ENCODE measurements around the gene ITGB1. TPM values are rescaled to one million over a fixed set of nuclear protein-coding genes. Genes with fewer than 3 reads are reported as not detected.
"Not testable (repeated sequence)": the region's sequence is repeated elsewhere in the genome, so short reads cannot be mapped to it uniquely, and the experiment has no call there.

The ITGB1 gene
- total RNA-seq, 6 donors from 2014 or later: 94.3 to 492 (median 340) TPM

- H3K36me3 ChIP-seq, H3K4me3 ChIP-seq, H3K27me3 ChIP-seq, H3K4me1 ChIP-seq, H3K9me3 ChIP-seq: not testable (repeated sequence)
- peak; percentile 61 to 89 for ATAC-seq (ENCODE audit: low FRiP score in 2 of 2)
- peak; percentile 18 to 23 for TF ChIP-seq POLR2AphosphoS5 (IDR thresholded peaks at IDR 0.05)
- TF ChIP-seq EP300 (IDR thresholded peaks at IDR 0.05): peak in 1 of 4 donors; percentile 74
- peak in 1 of 2 donors; percentile 84 for DNase-seq
- peak overlapping the region; percentile 17 to 66 (median 50) for H3K27ac ChIP-seq
- 76 to 86% methylated on average over 9 of the region's 9 CpGs for WGBS, 2 donors
These were observed 40.1 kb upstream of the ITGB1 start for GRCh38 chr10:32998060-32998581.

DNA sequence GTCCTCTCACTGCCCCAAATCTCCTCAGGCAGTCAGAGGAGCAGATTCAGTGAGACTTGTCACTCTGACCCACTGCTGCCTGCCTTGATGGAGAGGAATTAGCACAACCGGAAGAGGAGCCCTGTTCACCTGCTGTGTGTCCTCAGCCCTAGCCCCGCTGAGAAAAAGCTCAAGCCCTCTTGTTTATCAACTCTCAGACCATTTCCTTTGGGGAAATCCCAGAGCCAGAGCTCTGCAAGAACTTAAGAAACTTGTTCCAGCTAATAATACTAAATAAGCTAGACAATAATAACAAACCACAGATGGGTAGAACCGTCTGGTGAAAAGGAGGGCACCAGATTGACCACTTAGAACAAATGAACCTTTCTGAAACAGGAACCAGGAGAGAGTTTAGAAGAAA is 37.7 kb upstream of the ITGB1 start:
- no peak for TF ChIP-seq EP300 (IDR thresholded peaks at IDR 0.05)
- TF ChIP-seq POLR2A (IDR thresholded peaks at IDR 0.05): no peak
- TF ChIP-seq, protein P1, sequence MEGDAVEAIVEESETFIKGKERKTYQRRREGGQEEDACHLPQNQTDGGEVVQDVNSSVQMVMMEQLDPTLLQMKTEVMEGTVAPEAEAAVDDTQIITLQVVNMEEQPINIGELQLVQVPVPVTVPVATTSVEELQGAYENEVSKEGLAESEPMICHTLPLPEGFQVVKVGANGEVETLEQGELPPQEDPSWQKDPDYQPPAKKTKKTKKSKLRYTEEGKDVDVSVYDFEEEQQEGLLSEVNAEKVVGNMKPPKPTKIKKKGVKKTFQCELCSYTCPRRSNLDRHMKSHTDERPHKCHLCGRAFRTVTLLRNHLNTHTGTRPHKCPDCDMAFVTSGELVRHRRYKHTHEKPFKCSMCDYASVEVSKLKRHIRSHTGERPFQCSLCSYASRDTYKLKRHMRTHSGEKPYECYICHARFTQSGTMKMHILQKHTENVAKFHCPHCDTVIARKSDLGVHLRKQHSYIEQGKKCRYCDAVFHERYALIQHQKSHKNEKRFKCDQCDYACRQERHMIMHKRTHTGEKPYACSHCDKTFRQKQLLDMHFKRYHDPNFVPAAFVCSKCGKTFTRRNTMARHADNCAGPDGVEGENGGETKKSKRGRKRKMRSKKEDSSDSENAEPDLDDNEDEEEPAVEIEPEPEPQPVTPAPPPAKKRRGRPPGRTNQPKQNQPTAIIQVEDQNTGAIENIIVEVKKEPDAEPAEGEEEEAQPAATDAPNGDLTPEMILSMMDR (IDR thresholded peaks at IDR 0.05): no peak
- no peak for TF ChIP-seq POLR2AphosphoS5 (IDR thresholded peaks at IDR 0.05)

DNA sequence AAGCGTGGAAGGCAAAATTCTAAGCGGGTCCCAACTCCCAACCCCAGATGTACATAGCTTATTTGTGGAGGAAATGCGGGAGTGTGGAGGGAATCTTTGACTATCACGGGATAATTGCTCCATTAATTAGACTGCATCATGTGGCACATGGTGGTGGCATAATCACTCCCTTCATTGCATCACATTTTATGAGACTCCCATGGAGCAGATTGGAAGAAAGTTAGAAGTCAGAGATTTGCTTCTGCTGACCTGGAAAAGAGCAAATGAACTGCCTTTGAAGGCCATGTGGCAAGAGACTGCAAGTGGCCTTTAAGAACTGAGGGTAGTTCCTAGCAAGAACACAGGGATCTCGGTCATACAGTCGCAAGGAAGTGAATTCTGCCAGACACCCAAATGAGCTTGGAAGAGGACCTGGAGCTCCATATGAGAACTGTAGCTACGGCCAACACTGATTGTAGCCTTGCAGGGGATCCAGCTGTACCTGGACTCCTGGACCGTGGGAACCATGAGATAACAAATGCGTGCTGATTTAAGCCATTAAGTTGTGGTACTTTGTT is 37.1 kb upstream of the ITGB1 start:
- no peaks in the 10 kb centered on the region for H3K27me3 ChIP-seq
- H3K27ac ChIP-seq: no peak overlapping the region
- DNase-seq: no peak
- no peaks in the 10 kb centered on the region for H3K36me3 ChIP-seq
- ATAC-seq (ENCODE audit: low FRiP score in 2 of 2): no peak
- H3K4me1 ChIP-seq: peaks cover 0 to 4% (median 2%) of the 10 kb centered on the region in 4 donors
- TF ChIP-seq, protein P1 (IDR thresholded peaks at IDR 0.05): no peak
- TF ChIP-seq POLR2A (IDR thresholded peaks at IDR 0.05): no peak
- TF ChIP-seq POLR2AphosphoS5 (IDR thresholded peaks at IDR 0.05): no peak
- no peak for TF ChIP-seq EP300 (IDR thresholded peaks at IDR 0.05)
- WGBS, 2 donors: 82 to 97% methylated on average over 9 of the region's 9 CpGs
- H3K4me3 ChIP-seq: no peak overlapping the region
- peaks cover 0 to 3% (median 1%) of the 10 kb centered on the region in 4 donors for H3K9me3 ChIP-seq

More for the DNA sequence above, 37.7 kb upstream of the ITGB1 start:
- Histone ChIP-seq H3K4me3 (no peak overlapping the region), H3K4me1 (peaks cover 0 to 4% (median 2%) of the 10 kb centered on the region in 4 donors), H3K27ac (no peak overlapping the region), H3K36me3 (no peaks in the 10 kb centered on the region), H3K27me3 (no peaks in the 10 kb centered on the region), H3K9me3 (peaks cover 0 to 3% (median 1%) of the 10 kb centered on the region in 4 donors)
- WGBS, 2 donors: 34 to 47% methylated on average over 3 of the region's 3 CpGs
- DNase-seq (no peak), ATAC-seq (ENCODE audit: low FRiP score in 2 of 2) (no peak)

GRCh38 chr10:32994632-32995031 is 36.6 kb upstream of the ITGB1 start:
- not testable (repeated sequence) for H3K4me3 ChIP-seq; H3K27me3 ChIP-seq; H3K36me3 ChIP-seq; H3K9me3 ChIP-seq; ATAC-seq (ENCODE audit: low FRiP score in 2 of 2); H3K4me1 ChIP-seq; H3K27ac ChIP-seq; DNase-seq
- 97 to 100% methylated on average over 2 of the region's 2 CpGs for WGBS, 2 donors

DNA sequence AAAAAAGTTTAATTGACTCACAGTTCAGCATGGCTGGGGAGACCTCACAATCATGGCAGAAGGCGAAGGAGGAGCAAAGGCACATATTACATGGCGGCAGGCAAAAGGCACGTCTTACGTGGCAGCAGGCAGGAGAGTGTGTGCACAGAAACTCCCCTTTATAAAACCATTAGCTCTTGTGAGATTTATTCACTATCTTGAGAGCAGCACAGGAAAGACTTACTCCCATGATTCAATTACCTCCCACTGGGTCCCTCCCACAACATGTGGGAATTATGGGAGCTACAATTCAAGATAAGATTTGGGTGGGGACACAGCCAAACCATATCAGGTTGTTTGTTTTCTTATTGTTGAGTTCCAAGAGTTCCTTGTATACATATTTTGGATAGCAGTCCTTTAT is 34.3 kb upstream of the ITGB1 start:
- 94 to 96% methylated on average over 4 of the region's 4 CpGs for WGBS, 2 donors
- H3K36me3 ChIP-seq; H3K27me3 ChIP-seq; H3K27ac ChIP-seq; H3K9me3 ChIP-seq; DNase-seq; ATAC-seq (ENCODE audit: low FRiP score in 2 of 2); H3K4me1 ChIP-seq; H3K4me3 ChIP-seq: not testable (repeated sequence)

GRCh38 chr10:32990811-32991210 is 32.8 kb upstream of the ITGB1 start:
- H3K9me3 ChIP-seq: no peaks in the 10 kb centered on the region
- H3K4me1 ChIP-seq: peaks cover 0 to 6% (median 5%) of the 10 kb centered on the region in 4 donors

More at GRCh38 chr10:32990811-32991210, 32.8 kb upstream of the ITGB1 start:
- ATAC-seq (ENCODE audit: low FRiP score in 2 of 2) (no peak), DNase-seq (no peak)
- TF ChIP-seq, protein P1 (IDR thresholded peaks at IDR 0.05): no peak
- TF ChIP-seq POLR2AphosphoS5 (IDR thresholded peaks at IDR 0.05) (no peak), EP300 (IDR thresholded peaks at IDR 0.05) (no peak), POLR2A (IDR thresholded peaks at IDR 0.05) (no peak)
- no peaks in the 10 kb centered on the region for H3K36me3 ChIP-seq
- no peak overlapping the region for H3K4me3 ChIP-seq
- H3K27me3 ChIP-seq: no peaks in the 10 kb centered on the region
- H3K27ac ChIP-seq: no peak overlapping the region
